ENCODE measurements around the gene HIPK2.

Gene HIPK2

GRCh38 chr7:139629392-139630082, 148.3 kb downstream of the HIPK2 start:
- H3K79me2 ChIP-seq = peaks cover 3% of the 10 kb centered on the region
- H3K4me1 ChIP-seq = no peaks in the 10 kb centered on the region
- H3K27ac ChIP-seq = no peak overlapping the region
- no peak overlapping the region for H3K9ac ChIP-seq
- no peaks in the 10 kb centered on the region for H3K36me3 ChIP-seq (ENCODE audit: control insufficient read depth, insufficient read depth, low read length)
- no peaks in the 10 kb centered on the region for H3K9me3 ChIP-seq (ENCODE audit: control insufficient read depth, low read length)
- H3K4me2 ChIP-seq (ENCODE audit: low read length) = no peak overlapping the region
- no peak for TF ChIP-seq CTCF (IDR thresholded peaks at IDR 0.05)
- H2AFZ ChIP-seq = no peak overlapping the region
- H3K27me3 ChIP-seq (ENCODE audit: control insufficient read depth, insufficient read depth, low read length) = no peaks in the 10 kb centered on the region
- no peak overlapping the region for H3K4me3 ChIP-seq (ENCODE audit: low read depth, low read length)

DNA sequence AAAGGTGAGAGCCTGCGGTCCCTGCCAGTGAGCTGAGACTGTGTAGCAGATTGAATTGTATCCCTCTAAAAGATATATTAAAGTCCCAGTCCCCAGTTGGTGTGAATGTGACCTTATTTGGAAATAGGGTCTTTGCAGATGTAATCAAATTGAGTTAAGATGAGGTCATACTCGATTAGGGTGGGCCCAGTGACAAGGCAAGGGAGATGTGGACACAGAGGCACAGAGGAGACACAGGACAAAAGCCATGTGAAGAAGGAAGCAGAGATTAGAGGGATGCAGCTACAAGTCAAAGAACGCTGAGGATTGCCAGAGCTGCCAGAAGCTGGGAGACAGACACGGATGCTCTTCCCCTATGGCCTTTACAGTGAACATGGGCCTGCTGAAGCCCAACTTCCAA, 150.0 kb downstream of the HIPK2 start:
- no peaks in the 10 kb centered on the region for H3K79me2 ChIP-seq
- no peak overlapping the region for H3K4me2 ChIP-seq (ENCODE audit: low read length)
- no peaks in the 10 kb centered on the region for H3K4me1 ChIP-seq
- H3K27ac ChIP-seq = no peak overlapping the region
- no peaks in the 10 kb centered on the region for H3K9me3 ChIP-seq (ENCODE audit: control insufficient read depth, low read length)
- H3K4me3 ChIP-seq (ENCODE audit: low read depth, low read length) = no peak overlapping the region
- no peaks in the 10 kb centered on the region for H3K36me3 ChIP-seq (ENCODE audit: control insufficient read depth, insufficient read depth, low read length)
- TF ChIP-seq CTCF (IDR thresholded peaks at IDR 0.05) = no peak
- H2AFZ ChIP-seq = no peak overlapping the region
- H3K27me3 ChIP-seq (ENCODE audit: control insufficient read depth, insufficient read depth, low read length) = no peaks in the 10 kb centered on the region
- no peak overlapping the region for H3K9ac ChIP-seq

GRCh38 chr7:139626817-139627216, 151.0 kb downstream of the HIPK2 start:
- Histone ChIP-seq H3K9me3 (ENCODE audit: control insufficient read depth, low read length) (no peaks in the 10 kb centered on the region), H3K4me3 (ENCODE audit: low read depth, low read length) (no peak overlapping the region), H2AFZ (no peak overlapping the region), H3K27me3 (ENCODE audit: control insufficient read depth, insufficient read depth, low read length) (no peaks in the 10 kb centered on the region), H3K27ac (no peak overlapping the region), H3K4me1 (no peaks in the 10 kb centered on the region), H3K4me2 (ENCODE audit: low read length) (no peak overlapping the region), H3K9ac (no peak overlapping the region), H3K36me3 (ENCODE audit: control insufficient read depth, insufficient read depth, low read length) (no peaks in the 10 kb centered on the region), H3K79me2 (no peaks in the 10 kb centered on the region)
- no peak for TF ChIP-seq CTCF (IDR thresholded peaks at IDR 0.05)

GRCh38 chr7:139623518-139623917, 154.3 kb downstream of the HIPK2 start:
- Histone ChIP-seq H3K9me3 (ENCODE audit: control insufficient read depth, low read length) (no peaks in the 10 kb centered on the region), H3K79me2 (no peaks in the 10 kb centered on the region), H3K4me2 (ENCODE audit: low read length) (no peak overlapping the region), H2AFZ (no peak overlapping the region), H3K4me3 (ENCODE audit: low read depth, low read length) (no peak overlapping the region), H3K9ac (no peak overlapping the region), H3K27ac (no peak overlapping the region), H3K36me3 (ENCODE audit: control insufficient read depth, insufficient read depth, low read length) (no peaks in the 10 kb centered on the region), H3K27me3 (ENCODE audit: control insufficient read depth, insufficient read depth, low read length) (no peaks in the 10 kb centered on the region), H3K4me1 (peaks cover 10% of the 10 kb centered on the region)
- TF ChIP-seq CTCF (IDR thresholded peaks at IDR 0.05) = no peak

DNA sequence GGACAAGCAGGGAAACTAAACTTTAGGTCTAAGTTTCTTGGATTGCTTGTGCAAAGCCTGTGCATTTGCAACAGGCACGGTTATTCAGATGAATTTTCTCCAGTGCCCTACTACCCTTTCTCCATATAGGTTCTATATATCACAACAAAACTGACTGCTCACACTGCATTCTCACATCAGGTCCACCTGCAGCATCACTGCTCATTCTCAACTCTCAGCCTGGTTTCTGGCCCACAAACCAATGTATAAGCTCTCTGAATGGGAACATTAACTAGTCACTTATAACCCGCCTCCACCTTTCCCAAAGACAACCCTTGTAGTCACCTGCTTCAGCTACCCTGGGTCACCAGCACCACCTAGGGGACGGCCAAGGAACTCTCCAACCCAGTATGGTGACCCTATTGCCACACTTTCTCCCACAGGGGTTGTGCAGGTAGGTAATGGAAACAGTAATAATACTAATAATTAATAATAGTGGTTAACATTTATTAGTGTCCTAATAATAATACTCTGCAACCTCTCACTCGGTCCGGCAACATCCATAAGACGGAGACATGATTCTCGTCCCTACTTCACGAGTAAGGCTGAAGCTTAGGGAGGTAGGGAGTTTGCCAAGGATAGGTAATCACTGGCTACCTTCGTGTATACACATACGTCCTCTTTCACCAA, 157.0 kb downstream of the HIPK2 start:
- no peaks in the 10 kb centered on the region for H3K79me2 ChIP-seq

More for the DNA sequence above, 157.0 kb downstream of the HIPK2 start:
- H3K9ac ChIP-seq = no peak overlapping the region
- H3K9me3 ChIP-seq (ENCODE audit: control insufficient read depth, low read length) = no peaks in the 10 kb centered on the region
- no peaks in the 10 kb centered on the region for H3K27me3 ChIP-seq (ENCODE audit: control insufficient read depth, insufficient read depth, low read length)
- no peak overlapping the region for H3K4me2 ChIP-seq (ENCODE audit: low read length)
- H3K36me3 ChIP-seq (ENCODE audit: control insufficient read depth, insufficient read depth, low read length) = no peaks in the 10 kb centered on the region
- no peak overlapping the region for H3K4me3 ChIP-seq (ENCODE audit: low read depth, low read length)
- TF ChIP-seq CTCF (IDR thresholded peaks at IDR 0.05) = peak; percentile 96
- peaks cover 17% of the 10 kb centered on the region for H3K4me1 ChIP-seq
- no peak overlapping the region for H2AFZ ChIP-seq
- no peak overlapping the region for H3K27ac ChIP-seq
